ENCODE measurements around the gene EXOSC10.
"Not testable (repeated sequence)": the region's sequence is repeated elsewhere in the genome, so short reads cannot be mapped to it uniquely, and the experiment has no call there.

Gene EXOSC10

DNA sequence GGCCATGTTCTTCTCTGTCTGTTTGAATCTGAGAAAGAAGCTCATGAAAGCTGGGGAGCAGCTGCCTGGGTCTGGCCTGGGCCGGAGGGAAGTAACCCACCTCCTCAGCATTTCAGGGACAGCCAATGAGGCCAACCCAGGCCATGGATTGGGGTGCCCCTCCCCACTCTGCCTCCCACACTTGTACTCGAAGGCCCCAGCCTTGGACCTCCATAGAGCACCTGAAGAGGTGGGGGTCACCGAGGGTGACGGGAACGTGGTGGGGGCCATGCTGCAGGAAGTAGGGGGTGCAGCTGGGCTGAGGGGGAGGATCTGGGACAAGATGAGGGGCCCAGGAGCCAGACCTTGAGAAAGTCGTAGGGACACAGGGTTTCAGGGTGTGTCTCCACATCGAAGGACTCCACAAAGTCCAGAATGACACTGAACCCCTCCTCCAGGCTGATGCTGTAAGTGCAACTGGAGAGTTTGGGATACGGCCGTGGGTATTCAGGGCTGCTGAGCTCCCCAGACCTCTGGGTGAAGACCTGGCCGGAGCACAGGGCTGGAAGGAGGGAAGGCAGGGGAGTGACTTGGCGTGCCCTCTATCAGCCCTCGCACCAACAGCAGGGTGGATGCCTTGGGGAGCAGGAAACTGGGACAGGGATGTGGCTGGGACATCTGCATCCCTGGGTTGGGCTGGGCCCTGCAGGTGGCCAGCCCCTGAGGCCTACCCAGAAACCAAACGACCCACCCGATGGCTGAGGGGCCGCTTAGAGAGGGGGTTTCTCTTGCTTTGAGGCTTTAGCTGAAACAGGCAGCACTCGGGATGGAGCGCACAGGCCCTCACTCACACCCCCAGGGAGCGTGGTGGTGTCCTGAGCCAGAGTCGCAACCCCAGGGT, 56.4 kb downstream of the EXOSC10 start:
- no peak for DNase-seq

GRCh38 chr1:11042065-11042464, 57.6 kb downstream of the EXOSC10 start:
- no peak for DNase-seq

DNA sequence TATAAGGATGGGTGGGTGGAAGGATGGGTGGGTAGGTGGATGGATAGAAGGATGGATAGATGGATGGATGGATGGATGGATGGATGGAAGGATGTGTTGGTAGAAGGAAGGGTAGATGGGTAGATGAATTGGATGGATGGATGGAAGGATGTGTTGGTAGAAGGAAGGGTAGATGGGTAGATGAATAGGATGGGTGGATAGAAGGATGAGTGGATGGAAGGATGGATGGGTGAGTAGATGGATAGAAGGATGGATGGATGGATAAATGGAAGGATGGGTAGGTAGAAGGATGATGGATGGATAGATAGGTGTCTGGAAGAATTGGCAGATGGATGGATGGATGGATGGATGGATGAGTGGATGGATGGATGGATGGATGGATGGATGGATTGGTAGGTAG, 58.6 kb downstream of the EXOSC10 start:
- no peak for DNase-seq

GRCh38 chr1:11040105-11040429, 59.6 kb downstream of the EXOSC10 start:
- not testable (repeated sequence) for DNase-seq

DNA sequence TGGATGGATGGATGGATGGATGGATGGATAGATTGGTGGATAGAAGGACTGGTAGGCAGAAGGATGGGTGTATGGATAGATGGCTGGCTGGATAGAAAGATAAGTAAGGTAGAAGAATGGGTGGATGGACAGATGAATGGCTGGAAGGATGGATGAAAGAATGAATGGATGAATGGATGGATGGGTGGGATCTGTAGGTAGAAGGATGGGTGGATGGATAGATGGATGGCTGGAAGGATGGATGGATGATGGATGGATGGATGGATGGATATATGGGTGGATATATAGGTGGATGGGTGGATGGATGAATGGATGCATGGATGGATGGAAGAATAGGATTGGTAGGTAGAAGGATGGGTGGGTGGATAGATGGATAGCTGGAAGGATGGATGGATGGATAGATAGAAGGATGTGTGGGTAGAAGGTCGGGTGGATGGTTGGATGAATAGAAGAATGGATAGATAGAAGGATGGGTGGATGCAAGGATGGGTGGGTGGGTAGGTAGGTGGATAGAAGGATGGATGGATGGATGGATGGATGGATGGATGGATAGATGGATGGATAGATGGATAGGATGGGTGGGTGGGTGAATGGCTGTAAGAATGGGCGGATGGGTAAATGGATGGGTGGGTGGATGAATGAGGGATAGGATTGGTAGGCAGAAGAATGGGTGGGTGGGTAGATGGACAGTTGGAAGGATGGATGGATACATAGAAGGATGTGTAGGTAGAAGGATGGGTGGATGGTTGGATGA, 60.1 kb downstream of the EXOSC10 start:
- no peak for DNase-seq

GRCh38 chr1:11037740-11038182, 61.9 kb downstream of the EXOSC10 start:
- DNase-seq, result peak; percentile 78

GRCh38 chr1:11037019-11037739, 62.5 kb downstream of the EXOSC10 start:
- not testable (repeated sequence) for DNase-seq

GRCh38 chr1:11031624-11032262, 67.9 kb downstream of the EXOSC10 start:
- no peak for DNase-seq

GRCh38 chr1:11030865-11031264, 68.8 kb downstream of the EXOSC10 start:
- DNase-seq, result no peak

DNA sequence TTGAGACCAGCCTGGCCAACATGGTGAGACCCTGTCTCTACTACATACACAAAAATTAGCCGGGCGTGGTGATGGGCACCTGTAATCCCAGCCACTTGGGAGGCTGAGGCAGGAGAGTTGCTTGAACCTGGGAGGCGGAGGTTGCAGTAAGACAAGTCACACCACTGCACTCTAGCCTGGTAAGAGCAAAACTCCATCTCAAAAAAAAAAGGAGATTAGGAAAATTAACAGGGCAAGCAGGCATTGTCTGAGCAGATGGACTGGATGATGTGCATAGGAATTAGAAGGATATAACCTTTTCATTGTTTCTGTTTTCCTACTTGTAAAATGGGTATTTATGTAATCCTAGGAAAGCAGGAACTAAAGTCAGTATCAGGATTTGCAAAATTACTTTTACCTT, 71.7 kb downstream of the EXOSC10 start:
- DNase-seq, result no peak

DNA sequence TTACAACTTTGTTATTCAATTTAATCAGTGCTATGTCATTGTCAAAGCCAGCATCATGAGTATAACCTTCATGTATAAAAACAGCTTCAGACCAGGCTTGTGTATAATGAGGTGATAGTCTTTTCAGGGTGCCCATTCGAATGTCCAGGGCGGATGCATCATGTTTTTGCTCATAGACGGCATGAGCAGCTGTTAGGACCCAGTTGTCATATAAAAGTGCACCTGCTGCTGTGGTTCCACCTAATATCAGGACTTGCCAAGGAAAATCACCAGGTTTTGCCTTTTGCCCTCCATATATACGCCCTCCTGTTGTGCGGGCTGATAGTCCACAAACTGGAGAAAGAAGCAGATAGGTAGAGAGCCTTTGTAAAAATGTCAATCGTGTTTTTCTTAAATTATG, 72.4 kb downstream of the EXOSC10 start:
- no peak for DNase-seq

DNA sequence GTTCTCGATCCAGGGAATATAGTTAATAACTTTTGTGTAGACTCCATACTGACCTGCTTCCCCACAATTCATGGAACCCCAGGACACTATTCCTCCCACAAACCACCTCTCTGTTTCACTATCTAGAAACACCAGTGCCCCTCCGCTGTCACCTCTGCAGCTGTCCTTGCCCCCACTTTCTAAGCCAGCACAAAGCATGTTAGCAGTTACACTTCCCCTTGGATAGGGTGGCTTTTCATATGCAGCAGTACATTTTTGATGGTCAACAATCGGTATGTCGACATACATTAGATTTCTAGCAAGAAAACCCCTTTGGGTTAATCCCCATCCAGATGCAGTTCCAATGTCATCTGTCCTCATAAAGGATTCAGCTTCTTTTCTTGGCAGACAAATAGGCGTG, 72.8 kb downstream of the EXOSC10 start:
- no peak for DNase-seq

GRCh38 chr1:11026052-11026451, 73.6 kb downstream of the EXOSC10 start:
- DNase-seq, result no peak

DNA sequence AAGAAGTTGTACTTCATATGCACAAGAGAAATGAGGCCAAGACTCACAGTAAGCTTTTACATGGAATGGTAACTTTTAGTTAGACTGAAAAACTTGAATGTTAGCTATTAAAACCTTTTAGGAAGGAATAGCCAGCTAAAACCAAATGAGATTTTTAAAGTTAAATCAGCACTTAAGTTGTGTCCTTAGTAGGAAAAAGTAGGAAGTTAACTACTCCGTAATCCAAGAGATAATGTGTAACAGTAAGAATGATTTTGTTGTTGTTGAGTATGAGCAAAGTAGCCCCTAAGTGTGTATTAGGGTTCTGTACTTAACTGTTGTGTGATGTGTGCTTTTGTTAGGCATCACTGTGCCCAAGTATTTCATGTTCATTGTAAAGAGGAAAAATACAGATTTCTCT, 74.1 kb downstream of the EXOSC10 start:
- no peak for DNase-seq

DNA sequence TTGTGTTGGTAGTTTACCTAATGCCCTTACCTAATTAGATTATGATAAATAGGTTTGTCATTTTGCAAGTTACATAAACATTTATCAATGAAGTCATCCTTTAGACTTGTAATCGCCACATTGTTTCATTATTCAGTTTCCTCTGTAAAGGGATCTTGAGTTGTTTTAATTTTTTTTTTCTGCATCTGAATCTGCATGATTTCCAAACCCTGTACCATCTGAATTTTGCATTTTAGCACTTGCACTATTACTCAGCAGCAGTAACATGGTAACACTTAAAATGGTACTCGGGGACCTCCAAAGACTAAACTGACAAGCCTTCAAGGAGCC, 74.8 kb downstream of the EXOSC10 start:
- no peak for DNase-seq

DNA sequence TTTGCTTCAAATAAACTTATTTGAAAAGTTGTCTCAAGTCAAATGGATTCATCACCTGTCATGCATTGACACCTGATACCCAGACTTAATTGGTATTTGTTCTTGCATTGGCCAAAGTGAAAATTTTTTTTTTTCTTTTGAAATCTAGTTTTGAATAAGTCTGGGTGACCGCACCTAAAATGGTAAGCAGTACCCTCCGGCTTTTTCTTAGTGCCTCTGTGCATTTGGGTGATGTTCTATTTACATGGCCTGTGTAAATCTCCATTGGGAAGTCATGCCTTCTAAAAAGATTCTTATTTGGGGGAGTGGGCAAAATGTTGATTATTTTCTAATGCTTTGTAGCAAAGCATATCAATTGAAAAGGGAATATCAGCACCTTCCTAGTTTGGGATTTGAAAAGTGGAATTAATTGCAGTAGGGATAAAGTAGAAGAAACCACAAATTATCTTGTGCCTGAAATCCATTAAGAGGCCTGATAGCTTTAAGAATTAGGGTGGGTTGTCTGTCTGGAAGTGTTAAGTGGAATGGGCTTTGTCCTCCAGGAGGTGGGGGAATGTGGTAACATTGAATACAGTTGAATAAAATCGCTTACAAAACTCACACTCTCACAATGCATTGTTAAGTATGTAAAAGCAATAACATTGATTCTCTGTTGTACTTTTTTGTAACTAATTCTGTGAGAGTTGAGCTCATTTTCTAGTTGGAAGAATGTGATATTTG, 75.4 kb downstream of the EXOSC10 start:
- DNase-seq, result no peak

DNA sequence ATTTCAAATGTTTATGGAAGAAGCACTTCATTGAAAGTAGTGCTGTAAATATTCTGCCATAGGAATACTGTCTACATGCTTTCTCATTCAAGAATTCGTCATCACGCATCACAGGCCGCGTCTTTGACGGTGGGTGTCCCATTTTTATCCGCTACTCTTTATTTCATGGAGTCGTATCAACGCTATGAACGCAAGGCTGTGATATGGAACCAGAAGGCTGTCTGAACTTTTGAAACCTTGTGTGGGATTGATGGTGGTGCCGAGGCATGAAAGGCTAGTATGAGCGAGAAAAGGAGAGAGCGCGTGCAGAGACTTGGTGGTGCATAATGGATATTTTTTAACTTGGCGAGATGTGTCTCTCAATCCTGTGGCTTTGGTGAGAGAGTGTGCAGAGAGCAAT, 76.5 kb downstream of the EXOSC10 start:
- no peak for DNase-seq

GRCh38 chr1:11019971-11020370, 79.7 kb downstream of the EXOSC10 start:
- DNase-seq, result no peak

GRCh38 chr1:11019358-11019757, 80.3 kb downstream of the EXOSC10 start:
- DNase-seq, result not testable (repeated sequence)

All from NCI-H1436 (cell line).